AG04450 (cell line): ENCODE data around the gene FANCC. TPM values are rescaled to one million over a fixed set of nuclear protein-coding genes. Genes with fewer than 3 reads are reported as not detected.

Experiments
- CTCF ChIA-PET: fragments of 300-600, 350-600 bp; formaldehyde crosslinking; extraction: SDS; loops from one replicate; lab custom pipeline; 2022; ENCODE audit warnings: antibody characterized with exemption, inconsistent platforms; lab: Charles Lee
- POLR2A ChIA-PET: fragments of 350-600 bp; formaldehyde crosslinking; extraction: SDS; loops from one replicate; lab custom pipeline; 2021; ENCODE audit warnings: antibody characterized with exemption, inconsistent platforms; lab: Yijun Ruan, JAX
- DNase-seq: peaks from one replicate; pipeline ENCODE4 v3.0.0-alpha.2; 2011; ENCODE audit warnings: low read depth, low spot score
- H3K27ac ChIP-seq: one replicate; pipeline ENCODE4 v1.5.1; 2012; ENCODE audit warnings: low read depth, low read length, control low read depth
- H3K27me3 ChIP-seq: one replicate; pipeline ENCODE4 v1.6.0; 2012; ENCODE audit warnings: low read length; ENCODE audit not compliant: control insufficient read depth, insufficient read depth
- H3K4me3 ChIP-seq: 2 replicates; pipeline ENCODE4 v1.5.1; 2011; ENCODE audit warnings: mild to moderate bottlenecking, low read depth, low read length, control low read depth
- H3K9me3 ChIP-seq: 2 replicates; pipeline ENCODE4 v1.5.1; 2012; ENCODE audit warnings: low read length; ENCODE audit not compliant: control insufficient read depth, insufficient read depth
- polyA plus RNA-seq: library from polyadenylated mRNA; depleted of rRNA; stranded (reverse); fragments of >200 nt; gene quantifications from 2 replicates; pipeline ENCODE4 v1.2.3, GENCODE V29; 2011
- TF ChIP-seq, protein P1 (sequence below): IDR thresholded peaks from 2 replicates; pipeline ENCODE4 v1.5.1; 2011; ENCODE audit warnings: low read depth, low read length, control low read depth, inconsistent platforms

FANCC gene
- polyA plus RNA-seq, 1 experiment = 10.8 TPM

DNA sequence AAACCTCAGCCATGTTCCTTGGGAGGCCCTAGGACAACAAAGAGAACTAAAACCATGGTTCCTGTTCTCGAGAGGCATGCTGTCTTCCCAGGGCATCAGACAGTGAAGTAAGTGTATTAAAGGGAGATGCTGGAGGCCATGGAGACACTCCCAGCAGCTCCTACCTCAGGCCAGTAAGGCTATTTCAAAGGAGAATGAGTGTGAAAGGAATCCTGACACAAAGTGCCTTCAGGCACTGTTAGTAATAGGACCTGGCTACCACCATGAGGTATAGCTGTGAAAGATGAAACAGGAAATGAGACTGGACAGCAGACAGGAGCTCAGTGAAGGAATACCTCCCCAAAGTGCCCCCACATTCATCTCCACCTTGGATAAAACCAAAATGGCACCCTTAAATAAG lies 71.0 kb downstream of the FANCC start:
- ChIA-PET CTCF (interaction anchor here (0.7 kb wide), 1 partner anchor 18 kb away, joined by 4 read pairs; no protein-coding TSS in a partner anchor), POLR2A (no interaction called here)
- H3K27ac ChIP-seq = no peak overlapping the region
- no peaks in the 10 kb centered on the region for H3K9me3 ChIP-seq
- H3K4me3 ChIP-seq = no peak overlapping the region
- H3K27me3 ChIP-seq = no peaks in the 10 kb centered on the region
- TF ChIP-seq, protein P1, sequence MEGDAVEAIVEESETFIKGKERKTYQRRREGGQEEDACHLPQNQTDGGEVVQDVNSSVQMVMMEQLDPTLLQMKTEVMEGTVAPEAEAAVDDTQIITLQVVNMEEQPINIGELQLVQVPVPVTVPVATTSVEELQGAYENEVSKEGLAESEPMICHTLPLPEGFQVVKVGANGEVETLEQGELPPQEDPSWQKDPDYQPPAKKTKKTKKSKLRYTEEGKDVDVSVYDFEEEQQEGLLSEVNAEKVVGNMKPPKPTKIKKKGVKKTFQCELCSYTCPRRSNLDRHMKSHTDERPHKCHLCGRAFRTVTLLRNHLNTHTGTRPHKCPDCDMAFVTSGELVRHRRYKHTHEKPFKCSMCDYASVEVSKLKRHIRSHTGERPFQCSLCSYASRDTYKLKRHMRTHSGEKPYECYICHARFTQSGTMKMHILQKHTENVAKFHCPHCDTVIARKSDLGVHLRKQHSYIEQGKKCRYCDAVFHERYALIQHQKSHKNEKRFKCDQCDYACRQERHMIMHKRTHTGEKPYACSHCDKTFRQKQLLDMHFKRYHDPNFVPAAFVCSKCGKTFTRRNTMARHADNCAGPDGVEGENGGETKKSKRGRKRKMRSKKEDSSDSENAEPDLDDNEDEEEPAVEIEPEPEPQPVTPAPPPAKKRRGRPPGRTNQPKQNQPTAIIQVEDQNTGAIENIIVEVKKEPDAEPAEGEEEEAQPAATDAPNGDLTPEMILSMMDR = no peak
- no peak for DNase-seq

DNA sequence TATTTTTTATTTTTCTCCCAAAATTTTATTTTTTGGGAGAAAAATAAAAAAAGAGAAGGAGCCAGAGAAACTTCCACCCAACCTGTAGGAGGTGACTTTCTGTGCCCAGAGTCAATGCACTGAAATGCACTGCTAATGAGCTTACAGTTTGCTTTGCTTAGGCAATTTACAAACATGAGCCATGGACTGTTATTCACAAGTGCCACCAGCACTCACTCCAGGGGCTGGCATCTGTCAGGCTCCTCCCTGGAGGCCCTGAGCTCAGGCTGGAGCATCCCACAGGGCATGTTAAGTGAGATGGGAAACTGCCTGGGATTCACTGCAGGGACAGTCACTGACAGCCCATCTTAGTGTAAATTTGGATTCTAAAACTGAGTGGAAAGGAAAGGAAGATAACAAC lies 74.9 kb downstream of the FANCC start:
- DNase-seq = no peak
- TF ChIP-seq, protein P1 = no peak
- no peak overlapping the region for H3K27ac ChIP-seq
- CTCF ChIA-PET = no interaction called here
- POLR2A ChIA-PET = no interaction called here
- H3K27me3 ChIP-seq = no peaks in the 10 kb centered on the region
- H3K4me3 ChIP-seq = no peak overlapping the region
- no peaks in the 10 kb centered on the region for H3K9me3 ChIP-seq

DNA sequence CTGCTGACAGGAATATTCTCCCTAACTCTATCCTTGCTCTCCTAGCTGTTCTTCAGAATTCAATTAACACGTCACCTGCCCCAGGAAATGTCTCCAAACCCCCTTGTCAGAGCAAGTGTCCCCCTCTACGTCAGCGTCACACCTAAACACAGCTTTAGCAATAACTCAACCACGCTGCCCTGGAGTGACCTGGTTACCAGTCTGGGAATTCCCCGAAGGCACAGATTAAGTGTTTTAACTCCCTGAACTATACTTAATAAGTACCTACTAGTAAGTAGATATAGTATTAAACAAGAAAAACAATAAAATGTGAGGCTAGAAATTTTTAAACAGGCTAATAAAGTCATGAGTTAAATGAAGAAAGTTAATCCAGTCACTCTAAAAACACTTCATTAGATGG lies 78.4 kb downstream of the FANCC start:
- Histone ChIP-seq H3K27ac (no peak overlapping the region), H3K9me3 (no peaks in the 10 kb centered on the region), H3K27me3 (no peaks in the 10 kb centered on the region), H3K4me3 (no peak overlapping the region)
- POLR2A ChIA-PET = no interaction called here
- DNase-seq = no peak
- TF ChIP-seq, protein P1 = no peak
- CTCF ChIA-PET = no interaction called here

DNA sequence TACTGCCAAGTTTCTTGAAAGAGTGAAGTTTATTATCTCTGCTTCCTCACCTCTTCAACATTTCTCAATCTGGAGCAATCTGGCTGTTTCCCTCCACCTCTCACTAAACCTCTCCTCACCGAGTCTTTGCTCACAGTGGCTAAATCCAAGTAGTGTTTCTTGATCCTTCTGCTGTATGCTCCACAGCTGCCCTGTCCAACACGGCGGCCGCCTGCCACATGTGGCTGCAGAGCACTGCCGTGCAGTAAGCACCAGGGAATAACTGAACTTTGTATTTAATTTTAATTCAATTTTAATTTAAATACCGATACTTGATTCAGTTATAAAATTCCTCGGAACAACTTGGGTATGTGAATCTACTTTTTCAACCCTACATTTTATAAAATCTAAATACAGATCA lies 80.2 kb downstream of the FANCC start:
- TF ChIP-seq, protein P1 = no peak
- no peak overlapping the region for H3K4me3 ChIP-seq
- no peaks in the 10 kb centered on the region for H3K9me3 ChIP-seq
- POLR2A ChIA-PET = no interaction called here
- no peak for DNase-seq
- H3K27ac ChIP-seq = no peak overlapping the region
- CTCF ChIA-PET = no interaction called here
- H3K27me3 ChIP-seq = no peaks in the 10 kb centered on the region

DNA sequence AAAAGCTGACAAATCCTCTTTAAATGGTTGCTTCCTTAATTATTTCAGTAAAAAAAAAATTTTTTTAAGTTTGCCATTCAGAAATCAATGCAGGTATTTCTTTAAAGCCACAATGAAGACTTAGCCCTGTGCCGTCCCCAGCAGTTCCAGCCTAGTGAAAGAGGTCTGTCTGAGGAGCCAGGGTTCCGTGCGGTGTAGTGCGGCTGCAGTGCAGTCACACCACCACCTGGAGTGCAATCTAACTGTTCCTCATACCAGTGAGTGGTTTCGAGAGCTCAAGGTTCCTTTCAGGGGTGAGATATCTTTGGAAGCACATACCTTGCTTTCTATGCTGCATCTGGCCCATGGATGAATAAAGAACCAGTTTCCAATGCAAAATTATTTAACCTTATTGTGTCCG lies 87.5 kb downstream of the FANCC start:
- Histone ChIP-seq H3K27ac (no peak overlapping the region), H3K9me3 (peaks cover 3% of the 10 kb centered on the region; the same call in 1 of the 2 replicates), H3K27me3 (no peaks in the 10 kb centered on the region), H3K4me3 (no peak overlapping the region)
- ChIA-PET POLR2A (no interaction called here), CTCF (interaction anchor here (0.5 kb wide), 1 partner anchor 720 kb away, joined by 3 read pairs; no protein-coding TSS in a partner anchor)
- TF ChIP-seq, protein P1 = no peak
- no peak for DNase-seq
